Lower lobe of right lung (tissue), 2 donors: ENCODE data around the gene ZAP70. TPM values are rescaled to one million over a fixed set of nuclear protein-coding genes. Genes with fewer than 3 reads are reported as not detected.
"Not testable (repeated sequence)": the region's sequence is repeated elsewhere in the genome, so short reads cannot be mapped to it uniquely, and the experiment has no call there.

Experiments
- ATAC-seq, 2 donors: fragments of 200-7000 bp; cut with Tn5 transposase; one replicate each; pipeline ENCODE4 v1.9.1; 2020 to 2022; ENCODE audit warnings: mild to moderate bottlenecking in 2 of 2, moderate library complexity in 2 of 2
- DNase-seq: peaks from one replicate; pipeline ENCODE4 v3.0.0-alpha.2; 2020
- H3K27ac ChIP-seq: fragments of 200-600 bp; one replicate; pipeline ENCODE4 v1.8.0; 2022
- H3K27me3 ChIP-seq: fragments of 200-600 bp; one replicate; pipeline ENCODE4 v1.8.0; 2022; ENCODE audit warnings: low read depth
- H3K36me3 ChIP-seq: fragments of 200-600 bp; one replicate; pipeline ENCODE4 v1.8.0; 2022; ENCODE audit warnings: mild to moderate bottlenecking
- H3K4me1 ChIP-seq: fragments of 200-600 bp; one replicate; pipeline ENCODE4 v1.8.0; 2022
- H3K4me3 ChIP-seq: fragments of 200-600 bp; one replicate; pipeline ENCODE4 v1.8.0; 2022; ENCODE audit warnings: mild to moderate bottlenecking
- H3K9me3 ChIP-seq: fragments of 200-600 bp; one replicate; pipeline ENCODE4 v1.8.0; 2022
- intact Hi-C: fragments of 100-400 bp; cut with DNase I; formaldehyde crosslinking; loops from one replicate; pipeline ENCODE4 v1.11.0; 2022
- total RNA-seq: library from RNA; stranded (reverse); fragmentation: NEBNext Ultra II Directional; extraction: Animal tissue kit (Norgen Biotek cat#: 25700); gene quantifications from one replicate; pipeline ENCODE4 v1.2.1, GENCODE V29; 2021
- TF ChIP-seq, protein P1 (sequence below): fragments of 200-600 bp; IDR thresholded peaks from one replicate; pipeline ENCODE4 v1.8.0; 2022; ENCODE audit warnings: antibody characterized with exemption, mild to moderate bottlenecking
- donor health status: DM: no; HTN: yes; CAD: no; lungs with severe emphysema.

Gene ZAP70
- total RNA-seq, 1 donor from 2014 or later = 8.8 TPM

DNA sequence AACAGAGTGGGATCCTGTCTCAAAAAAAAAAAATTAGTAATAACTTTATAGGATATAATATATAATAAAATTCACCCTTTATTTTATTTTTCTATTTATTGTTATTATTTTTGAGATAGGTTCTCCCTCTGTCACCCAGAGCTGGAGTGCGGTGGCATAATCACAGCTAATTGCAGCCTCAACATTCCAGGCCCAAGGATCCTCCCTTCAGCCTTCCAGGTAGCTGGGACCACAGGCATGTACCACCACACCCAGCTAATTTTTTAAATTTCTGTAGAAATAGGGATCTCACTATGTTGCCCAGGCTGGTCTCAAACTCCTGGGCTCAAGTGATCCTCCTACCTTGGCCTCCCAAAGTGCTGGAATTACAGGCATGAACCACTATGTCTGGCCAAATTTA, 42.9 kb upstream of the ZAP70 start:
- H3K4me3 ChIP-seq = no peak overlapping the region
- H3K9me3 ChIP-seq = no peaks in the 10 kb centered on the region
- TF ChIP-seq, protein P1, sequence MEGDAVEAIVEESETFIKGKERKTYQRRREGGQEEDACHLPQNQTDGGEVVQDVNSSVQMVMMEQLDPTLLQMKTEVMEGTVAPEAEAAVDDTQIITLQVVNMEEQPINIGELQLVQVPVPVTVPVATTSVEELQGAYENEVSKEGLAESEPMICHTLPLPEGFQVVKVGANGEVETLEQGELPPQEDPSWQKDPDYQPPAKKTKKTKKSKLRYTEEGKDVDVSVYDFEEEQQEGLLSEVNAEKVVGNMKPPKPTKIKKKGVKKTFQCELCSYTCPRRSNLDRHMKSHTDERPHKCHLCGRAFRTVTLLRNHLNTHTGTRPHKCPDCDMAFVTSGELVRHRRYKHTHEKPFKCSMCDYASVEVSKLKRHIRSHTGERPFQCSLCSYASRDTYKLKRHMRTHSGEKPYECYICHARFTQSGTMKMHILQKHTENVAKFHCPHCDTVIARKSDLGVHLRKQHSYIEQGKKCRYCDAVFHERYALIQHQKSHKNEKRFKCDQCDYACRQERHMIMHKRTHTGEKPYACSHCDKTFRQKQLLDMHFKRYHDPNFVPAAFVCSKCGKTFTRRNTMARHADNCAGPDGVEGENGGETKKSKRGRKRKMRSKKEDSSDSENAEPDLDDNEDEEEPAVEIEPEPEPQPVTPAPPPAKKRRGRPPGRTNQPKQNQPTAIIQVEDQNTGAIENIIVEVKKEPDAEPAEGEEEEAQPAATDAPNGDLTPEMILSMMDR = no peak
- H3K27ac ChIP-seq = no peak overlapping the region
- intact Hi-C loops = no loop called here
- ATAC-seq = no peak
- no peaks in the 10 kb centered on the region for H3K4me1 ChIP-seq
- no peak for DNase-seq
- H3K36me3 ChIP-seq = no peaks in the 10 kb centered on the region
- H3K27me3 ChIP-seq = no peaks in the 10 kb centered on the region

DNA sequence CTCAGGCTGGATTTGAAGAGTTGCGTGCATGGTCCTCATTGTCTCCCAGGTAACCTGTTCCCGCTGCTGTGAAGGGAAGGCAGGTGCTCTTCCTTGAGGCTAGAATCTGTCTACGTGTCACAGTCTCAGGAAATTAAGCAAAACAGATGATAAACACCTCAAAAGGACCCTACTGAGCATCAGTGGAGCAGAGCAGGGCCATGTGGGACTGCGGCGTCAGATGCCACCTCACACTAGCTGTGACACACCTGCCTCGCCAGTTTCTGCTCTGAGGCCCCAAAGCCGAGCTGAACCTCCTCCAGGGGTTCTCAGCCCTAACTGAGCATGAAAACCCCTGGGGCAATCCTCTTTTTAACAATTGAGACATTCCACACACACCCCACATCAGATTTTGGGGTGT, 41.9 kb upstream of the ZAP70 start:
- Histone ChIP-seq H3K4me3 (no peak overlapping the region), H3K36me3 (no peaks in the 10 kb centered on the region), H3K27ac (no peak overlapping the region), H3K4me1 (no peaks in the 10 kb centered on the region), H3K27me3 (no peaks in the 10 kb centered on the region), H3K9me3 (no peaks in the 10 kb centered on the region)
- ATAC-seq = no peak
- no peak for DNase-seq
- TF ChIP-seq, protein P1 = no peak
- intact Hi-C loops = no loop called here

DNA sequence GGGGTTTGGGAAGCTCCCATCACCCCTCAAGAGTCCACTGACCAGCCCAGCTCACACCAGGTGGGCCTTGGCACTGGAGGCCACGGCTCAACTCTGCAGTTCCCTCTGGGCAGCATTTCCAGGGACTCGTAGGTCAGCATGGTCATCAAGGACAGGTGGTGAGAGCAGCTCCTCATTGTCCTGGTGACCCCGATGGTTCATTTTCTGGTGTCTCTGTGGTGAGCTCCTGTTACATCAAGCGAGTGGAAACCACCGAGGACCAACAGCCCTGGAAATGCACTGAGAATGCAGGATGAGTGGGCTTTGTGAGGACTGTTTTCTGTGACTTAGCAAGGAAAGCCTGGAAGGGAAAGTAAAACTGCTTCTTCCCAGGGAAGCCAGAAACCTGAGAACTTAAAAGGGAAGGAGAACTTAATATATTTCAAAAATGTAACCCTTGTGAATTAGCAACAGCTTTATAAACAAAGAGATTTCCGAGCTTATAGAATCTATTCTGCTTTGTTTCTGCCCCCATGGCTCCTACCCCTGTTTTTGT, 40.7 kb upstream of the ZAP70 start:
- H3K36me3 ChIP-seq, ATAC-seq, DNase-seq, H3K4me3 ChIP-seq, intact Hi-C loops, H3K9me3 ChIP-seq, H3K4me1 ChIP-seq, H3K27me3 ChIP-seq, H3K27ac ChIP-seq: not testable (repeated sequence)

DNA sequence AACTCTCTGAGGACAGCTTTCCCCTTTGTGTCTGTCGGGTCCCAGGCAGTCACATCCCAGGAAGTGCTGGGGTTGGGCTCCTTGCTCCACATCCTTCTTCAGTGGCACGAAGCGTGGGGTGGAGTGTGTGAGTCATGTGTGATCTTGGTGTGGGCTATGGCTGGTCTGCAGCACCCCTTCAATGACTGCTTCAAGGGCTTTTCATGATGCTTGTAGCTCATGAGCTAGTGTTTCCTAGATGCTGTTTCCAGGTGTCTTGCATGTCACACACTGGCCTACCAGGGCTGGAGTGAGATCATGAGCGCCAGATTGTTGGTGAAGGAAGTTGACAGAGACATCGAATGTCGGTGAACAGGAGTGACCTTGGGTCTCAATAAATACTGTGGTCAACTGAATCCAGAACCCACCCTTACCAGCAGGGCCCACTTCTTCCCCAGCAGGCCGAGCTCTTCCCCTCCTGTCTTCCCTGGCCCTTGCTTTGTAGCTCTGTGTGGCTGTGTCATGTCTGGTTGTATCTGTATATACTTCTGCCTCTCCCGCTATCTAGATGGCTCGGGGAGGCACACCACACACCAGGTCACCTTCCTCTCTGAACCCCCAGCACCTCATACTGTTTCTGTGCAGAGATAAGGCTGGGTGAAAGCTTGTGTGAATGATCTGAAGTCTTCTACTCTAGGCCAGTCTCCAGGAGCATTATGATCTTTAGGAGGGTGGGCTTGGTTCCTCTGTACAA, 40.0 kb upstream of the ZAP70 start:
- no peaks in the 10 kb centered on the region for H3K36me3 ChIP-seq
- TF ChIP-seq, protein P1 = no peak
- no peaks in the 10 kb centered on the region for H3K4me1 ChIP-seq
- intact Hi-C loops = no loop called here
- no peak overlapping the region for H3K4me3 ChIP-seq
- no peaks in the 10 kb centered on the region for H3K9me3 ChIP-seq
- ATAC-seq (no peak), DNase-seq (no peak)
- no peak overlapping the region for H3K27ac ChIP-seq
- no peaks in the 10 kb centered on the region for H3K27me3 ChIP-seq

DNA sequence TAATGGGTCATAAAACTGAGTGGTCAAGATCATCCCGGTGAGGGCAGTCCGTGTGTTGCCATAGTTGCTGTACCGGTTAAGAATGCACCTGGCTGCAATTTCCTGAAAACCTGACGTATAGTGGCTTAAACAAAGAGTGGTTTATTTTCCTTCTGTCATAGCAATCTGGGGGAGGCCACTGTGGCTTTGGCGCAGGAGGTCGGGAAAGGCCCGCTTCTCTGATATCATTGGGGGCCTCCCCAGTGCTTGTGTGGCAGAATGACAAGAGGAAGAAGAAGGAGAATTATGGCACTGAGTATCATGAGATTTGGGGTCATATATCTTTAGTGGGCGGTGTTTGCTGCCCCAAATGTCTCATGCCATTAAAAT, 39.5 kb upstream of the ZAP70 start:
- DNase-seq (no peak), ATAC-seq (no peak)
- Histone ChIP-seq H3K4me3 (no peak overlapping the region), H3K36me3 (no peaks in the 10 kb centered on the region), H3K27ac (no peak overlapping the region), H3K27me3 (no peaks in the 10 kb centered on the region), H3K9me3 (no peaks in the 10 kb centered on the region), H3K4me1 (no peaks in the 10 kb centered on the region)
- TF ChIP-seq, protein P1 = no peak
- intact Hi-C loops = no loop called here

DNA sequence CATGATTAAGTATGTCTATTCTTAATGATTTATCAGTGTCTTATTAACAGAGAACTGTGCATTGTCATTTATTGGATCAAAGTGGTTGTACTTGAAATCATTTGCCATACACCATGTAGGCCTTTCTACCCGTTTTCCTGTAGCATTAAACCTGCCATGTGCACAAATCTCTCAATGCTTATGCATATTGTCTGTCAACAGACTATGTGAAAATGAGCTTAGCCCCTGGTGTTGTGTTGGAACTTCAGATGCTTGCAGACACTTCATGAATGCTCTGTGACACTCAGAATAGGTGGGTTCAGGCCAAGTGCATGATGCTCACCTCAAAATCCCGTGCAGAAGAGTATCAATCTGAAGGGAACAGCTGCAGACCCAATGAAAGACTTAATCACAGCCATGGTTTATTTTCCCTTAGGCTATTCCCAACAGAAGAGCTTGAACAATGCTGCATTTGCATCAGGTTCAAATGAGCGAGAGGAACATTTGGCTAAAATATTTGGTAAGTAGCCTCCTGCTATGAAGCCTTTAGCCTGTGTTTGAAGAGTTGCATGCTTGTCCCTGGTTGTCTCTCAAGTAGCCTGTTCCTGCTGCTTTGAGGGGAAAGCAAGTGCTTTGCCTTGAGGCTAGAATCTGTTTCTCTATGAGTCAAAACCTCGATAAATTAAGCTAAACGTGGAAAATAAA, 37.8 kb upstream of the ZAP70 start:
- H3K9me3 ChIP-seq = no peaks in the 10 kb centered on the region
- no peak overlapping the region for H3K27ac ChIP-seq
- TF ChIP-seq, protein P1 = no peak
- H3K4me1 ChIP-seq = no peaks in the 10 kb centered on the region
- DNase-seq (no peak), ATAC-seq (no peak)
- intact Hi-C loops = no loop called here
- no peaks in the 10 kb centered on the region for H3K27me3 ChIP-seq
- H3K4me3 ChIP-seq = no peak overlapping the region
- H3K36me3 ChIP-seq = no peaks in the 10 kb centered on the region
